KOPT-K1 (cell line): Measurements from ENCODE around the gene ATF5.

Experiments
- H3K27ac ChIP-seq: fragments of 200-600 bp; sonication (generic); 2 replicates; pipeline ENCODE4 v1.5.1; 2016; ENCODE audit warnings: antibody characterized with exemption, mild to moderate bottlenecking, low read depth, low read length; ENCODE audit not compliant: poor library complexity, severe bottlenecking
- H3K36me3 ChIP-seq: fragments of 200-600 bp; sonication (generic); 2 replicates; pipeline ENCODE4 v1.5.1; 2017; ENCODE audit warnings: antibody characterized with exemption, mild to moderate bottlenecking, low read length, moderate library complexity; ENCODE audit not compliant: insufficient read depth
- H3K9me3 ChIP-seq: fragments of 200-600 bp; sonication (generic); 2 replicates; pipeline ENCODE4 v1.5.1; 2017; ENCODE audit warnings: antibody characterized with exemption, low read length, mild to moderate bottlenecking; ENCODE audit not compliant: insufficient read depth, poor library complexity, severe bottlenecking

ATF5 gene

DNA sequence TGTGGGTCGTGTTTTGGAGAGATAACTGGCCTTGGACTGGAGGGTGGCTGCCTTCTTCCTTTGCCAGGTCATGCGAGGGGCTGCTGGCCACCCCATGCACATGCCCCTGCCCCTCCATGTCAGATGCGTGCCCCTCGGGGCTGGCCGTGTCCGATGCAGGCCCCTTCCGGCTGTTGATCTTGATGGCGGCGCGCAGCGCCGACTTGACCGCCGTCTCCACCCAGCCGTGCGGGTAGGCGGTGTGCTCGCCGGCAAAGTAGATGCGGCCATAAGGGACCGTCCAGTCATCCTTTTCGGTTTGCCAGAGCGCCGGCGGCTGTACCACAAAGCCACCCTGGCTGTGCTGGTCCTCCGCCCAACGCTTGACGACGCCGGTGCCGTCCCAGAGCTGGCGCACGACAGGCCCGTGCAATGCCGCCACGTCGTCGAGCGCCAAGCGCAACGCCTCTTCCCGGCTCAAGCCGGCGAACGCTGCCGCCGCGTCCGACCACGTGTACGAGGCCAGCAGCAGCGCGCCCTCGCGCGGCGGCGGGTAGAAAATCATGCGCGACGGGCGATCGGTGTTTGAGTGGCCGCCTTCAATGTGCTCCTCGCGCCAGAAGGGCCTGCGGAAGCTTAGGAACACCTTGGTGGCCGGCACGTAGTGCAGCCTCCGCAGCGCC lies 39.2 kb upstream of the ATF5 start:
- Histone ChIP-seq H3K27ac (no peak overlapping the region), H3K9me3 (no peaks in the 10 kb centered on the region), H3K36me3 (peaks cover 2% of the 10 kb centered on the region; the same call in 1 of the 2 replicates)

DNA sequence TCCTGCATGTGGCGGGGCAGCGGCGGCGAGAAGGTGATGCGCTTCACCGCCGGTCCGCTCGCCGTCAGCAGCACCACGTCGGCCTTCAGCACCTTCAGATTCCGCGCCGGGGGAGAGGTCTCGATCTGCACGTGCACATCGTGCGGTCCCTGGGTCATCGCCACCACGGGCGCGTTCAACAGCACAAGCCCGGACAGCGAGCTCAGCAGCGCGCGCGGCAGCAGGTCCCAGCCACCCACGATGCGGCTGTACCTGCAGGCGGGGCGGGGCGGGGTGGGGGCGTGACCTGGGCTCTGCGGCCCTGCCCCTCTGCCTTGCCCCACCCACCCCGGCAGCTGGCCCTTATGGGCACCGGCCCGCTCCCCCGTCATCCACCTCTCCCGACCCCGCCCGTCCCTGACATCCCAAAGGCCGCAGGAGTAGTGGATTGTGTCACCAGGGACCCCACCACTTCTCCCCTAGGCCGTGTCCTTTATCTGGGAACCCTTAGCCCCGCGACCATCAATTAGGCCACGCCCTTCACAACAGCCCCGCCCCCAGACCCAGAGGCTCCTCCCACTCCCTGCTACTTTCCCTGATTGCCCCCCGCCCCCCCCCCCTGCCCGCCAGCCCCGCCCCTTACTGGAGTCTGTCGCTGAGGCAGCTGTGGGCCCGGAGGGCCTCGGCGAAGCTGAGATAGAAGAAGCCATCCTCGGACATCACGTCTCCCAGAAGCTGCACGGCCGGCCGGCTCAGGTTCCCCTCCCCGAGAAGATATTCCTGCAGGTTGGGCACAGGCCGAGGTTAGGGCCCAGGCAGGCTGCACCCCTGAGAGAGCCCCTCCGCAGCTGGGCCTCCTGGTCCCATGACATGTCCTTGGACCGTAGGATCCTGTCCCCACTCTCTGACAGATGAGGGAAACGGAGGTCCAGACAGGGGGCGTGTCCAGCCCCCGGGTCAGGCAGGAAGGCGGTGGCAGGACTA lies 38.4 kb upstream of the ATF5 start:
- H3K27ac ChIP-seq = no peak overlapping the region
- H3K9me3 ChIP-seq = no peaks in the 10 kb centered on the region

DNA sequence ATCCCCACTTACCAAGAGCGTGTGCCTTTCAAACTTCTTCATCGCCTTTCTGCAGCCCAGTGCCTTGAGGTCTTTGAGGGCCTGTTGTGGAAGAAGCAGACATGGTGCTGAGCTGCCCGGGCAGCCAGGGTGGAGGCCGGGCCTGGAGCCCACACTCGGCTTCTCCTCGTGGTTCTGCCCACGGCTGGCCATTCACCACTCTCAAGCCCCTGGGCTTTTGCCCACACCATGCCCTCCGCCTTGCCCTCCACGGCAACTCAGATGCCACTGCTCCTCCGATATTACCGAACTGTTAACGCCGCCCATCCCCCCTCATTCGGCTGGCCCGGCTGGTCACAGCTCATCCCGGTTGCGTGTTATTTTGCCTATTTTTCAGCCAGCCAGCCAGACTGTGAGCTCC lies 37.6 kb upstream of the ATF5 start:
- no peaks in the 10 kb centered on the region for H3K36me3 ChIP-seq
- H3K9me3 ChIP-seq = no peaks in the 10 kb centered on the region
- H3K27ac ChIP-seq = no peak overlapping the region

More for the DNA sequence above, 38.4 kb upstream of the ATF5 start:
- H3K36me3 ChIP-seq = no peaks in the 10 kb centered on the region

DNA sequence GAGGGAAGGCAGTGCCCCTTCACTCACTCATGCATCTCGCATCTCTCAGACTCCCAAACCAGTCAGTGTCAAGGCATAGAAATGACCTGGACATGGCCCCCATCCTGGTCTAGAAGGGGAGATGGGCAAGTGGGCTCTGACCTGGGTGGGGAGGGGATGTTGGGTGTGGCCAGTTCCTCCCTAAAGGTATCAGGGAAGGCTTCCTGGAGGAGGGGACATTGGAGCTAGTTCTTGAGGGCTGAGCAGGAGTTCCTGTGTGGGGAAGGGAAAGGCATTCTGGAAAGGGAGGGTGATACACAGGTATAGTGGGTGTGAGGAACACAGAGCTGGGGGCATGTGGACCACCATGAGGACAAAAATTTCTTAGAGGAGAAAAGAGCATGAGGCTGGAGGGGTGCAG lies 36.3 kb upstream of the ATF5 start:
- Histone ChIP-seq H3K36me3 (no peaks in the 10 kb centered on the region), H3K27ac (no peak overlapping the region), H3K9me3 (no peaks in the 10 kb centered on the region)

DNA sequence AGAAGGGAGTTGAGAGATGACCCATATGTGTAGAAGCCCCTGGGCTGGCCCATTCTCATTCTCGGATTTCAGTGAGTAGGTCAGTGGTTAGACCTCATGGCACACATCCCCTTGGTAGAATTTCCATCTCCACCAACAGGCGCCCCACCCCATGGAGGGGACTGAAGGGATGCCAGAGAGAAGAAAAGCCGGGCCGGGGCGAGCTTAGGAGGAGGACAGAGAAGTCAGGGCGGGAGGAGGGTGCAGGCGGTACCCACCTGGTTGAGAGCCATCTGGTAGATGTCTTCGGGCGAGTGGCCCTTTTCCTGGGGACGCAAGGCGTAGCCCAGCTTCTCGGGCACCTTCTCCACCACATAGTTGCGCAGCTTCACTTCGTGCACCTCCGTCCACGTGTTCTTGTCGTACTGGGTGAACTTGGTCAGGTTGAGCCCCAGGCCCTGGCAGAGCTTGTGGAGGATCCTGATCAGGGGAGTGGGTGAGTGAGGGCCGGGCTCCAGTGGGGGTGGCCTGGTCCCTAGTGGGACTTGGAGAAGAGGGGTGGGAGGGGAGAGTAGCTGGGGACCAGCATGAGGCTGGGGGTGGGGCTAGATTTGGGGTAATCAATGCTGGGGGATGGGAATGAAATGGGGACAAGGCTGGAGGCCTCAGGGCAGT lies 34.9 kb upstream of the ATF5 start:
- no peak overlapping the region for H3K27ac ChIP-seq
- H3K36me3 ChIP-seq = no peaks in the 10 kb centered on the region
- H3K9me3 ChIP-seq = no peaks in the 10 kb centered on the region

DNA sequence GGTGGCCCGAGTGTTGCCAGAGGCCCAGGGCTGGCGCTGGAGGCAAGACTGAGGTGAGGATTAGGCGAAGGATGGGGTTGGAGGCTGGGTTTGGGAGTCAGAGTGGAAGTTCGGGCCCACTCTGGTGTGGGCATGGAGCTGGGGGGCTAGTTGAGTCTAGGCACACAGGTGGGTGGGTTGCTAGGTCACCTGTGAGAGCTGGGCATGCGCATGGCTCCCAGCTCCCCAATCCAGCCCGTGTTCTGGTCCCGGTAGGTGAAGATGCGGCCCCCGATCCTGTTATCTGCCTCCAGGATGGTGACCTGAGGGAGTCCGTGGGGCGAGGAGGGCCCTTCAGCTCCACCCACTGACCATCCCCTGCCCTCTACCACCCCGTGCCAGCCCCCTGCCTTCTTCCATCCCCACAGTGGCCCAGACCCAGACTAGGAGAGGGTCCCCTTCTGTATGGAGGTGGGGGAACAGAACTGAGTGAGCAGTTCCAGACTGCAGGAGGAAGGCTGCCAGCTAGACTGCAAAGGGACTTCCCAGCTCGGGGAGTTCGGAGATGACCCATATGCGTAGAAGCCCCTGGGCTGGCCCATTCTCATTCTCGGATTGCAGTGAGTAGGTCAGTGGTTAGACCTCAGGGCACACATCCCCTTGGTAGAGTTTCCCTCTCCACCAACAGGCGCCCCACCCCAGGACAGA lies 34.0 kb upstream of the ATF5 start:
- Histone ChIP-seq H3K9me3 (no peaks in the 10 kb centered on the region), H3K27ac (no peak overlapping the region), H3K36me3 (no peaks in the 10 kb centered on the region)

DNA sequence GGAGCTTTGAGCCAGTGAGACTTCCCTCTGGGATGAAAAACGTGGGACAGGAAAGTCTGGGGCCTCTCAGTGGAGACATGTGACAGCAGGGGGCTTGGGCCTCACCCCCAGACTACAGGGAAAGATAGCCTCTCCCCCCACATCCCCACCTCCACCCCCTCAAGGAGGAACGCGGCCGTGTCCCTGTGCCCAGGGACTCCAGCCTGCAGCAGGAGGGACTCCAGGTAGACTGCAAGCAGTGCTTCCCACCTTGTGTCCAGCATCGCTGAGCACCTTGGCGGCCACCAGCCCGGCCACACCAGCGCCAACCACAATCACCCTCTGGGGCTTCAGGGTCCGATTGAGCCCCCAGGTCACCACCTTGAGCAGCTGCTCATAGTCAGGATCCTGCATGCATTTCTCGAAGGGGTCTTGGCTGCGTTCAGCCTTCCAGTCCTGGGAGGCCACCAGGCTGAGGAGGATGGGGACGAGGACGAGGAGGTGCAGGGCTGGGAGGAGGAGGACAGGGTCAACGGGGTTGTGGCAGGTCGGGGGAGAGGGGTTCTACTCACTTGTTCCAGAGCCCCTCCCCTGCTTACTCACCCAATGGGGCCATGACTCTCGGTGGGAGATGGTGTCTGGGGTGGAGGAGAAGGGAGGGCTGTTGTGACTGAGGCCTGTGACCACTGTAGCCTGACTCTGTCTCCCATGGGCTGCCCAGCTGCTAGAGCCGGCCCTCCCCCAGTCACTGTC lies 33.3 kb upstream of the ATF5 start:
- no peaks in the 10 kb centered on the region for H3K36me3 ChIP-seq
- no peak overlapping the region for H3K27ac ChIP-seq
- H3K9me3 ChIP-seq = no peaks in the 10 kb centered on the region

DNA sequence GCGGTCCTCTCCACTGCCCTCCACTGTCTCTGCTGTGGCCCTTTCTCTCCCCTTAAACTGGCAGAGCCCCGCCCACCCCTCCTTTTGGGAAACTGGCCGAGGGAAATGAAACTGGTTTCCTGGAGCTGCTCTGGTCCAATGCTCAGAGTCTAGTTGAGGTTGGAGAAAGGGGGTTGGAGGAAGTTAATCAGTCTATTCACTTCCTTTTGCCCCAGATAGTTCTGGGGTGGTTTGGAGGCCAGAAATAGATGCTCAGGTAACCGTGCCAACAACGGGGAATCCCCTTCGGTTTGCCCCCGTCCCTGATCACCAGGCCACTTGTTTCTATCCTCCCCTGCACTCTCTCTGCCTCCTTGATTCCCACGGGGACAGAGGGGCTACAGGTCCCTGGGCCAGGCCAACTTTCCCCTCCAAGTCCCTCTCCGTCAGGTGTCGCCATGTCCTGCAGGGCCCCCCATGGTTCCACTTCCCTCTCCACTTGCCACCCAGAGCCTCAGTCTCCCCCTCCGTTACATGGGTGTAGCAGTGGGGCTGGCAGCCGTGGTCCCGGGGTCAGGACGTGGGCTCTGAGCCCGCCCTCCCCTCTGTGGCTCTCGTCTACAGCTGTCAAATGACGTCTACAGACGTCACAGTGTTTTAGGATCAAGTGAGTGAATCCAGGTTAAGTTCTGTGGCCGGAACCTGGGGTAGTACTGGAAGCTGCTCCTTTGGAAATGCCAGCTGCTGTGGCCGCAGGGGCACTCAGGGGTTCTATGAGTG lies 32.0 kb upstream of the ATF5 start, which contains the start of gene IL4I1:
TSS of gene IL4I1 (minus strand) at position 25 of the 759 bp plus-strand sequence. CDS start 727 bp downstream, outside the sequence.
- H3K9me3 ChIP-seq = no peaks in the 10 kb centered on the region
- H3K36me3 ChIP-seq = no peaks in the 10 kb centered on the region
- H3K27ac ChIP-seq = no peak within 1 kb of the TSS

DNA sequence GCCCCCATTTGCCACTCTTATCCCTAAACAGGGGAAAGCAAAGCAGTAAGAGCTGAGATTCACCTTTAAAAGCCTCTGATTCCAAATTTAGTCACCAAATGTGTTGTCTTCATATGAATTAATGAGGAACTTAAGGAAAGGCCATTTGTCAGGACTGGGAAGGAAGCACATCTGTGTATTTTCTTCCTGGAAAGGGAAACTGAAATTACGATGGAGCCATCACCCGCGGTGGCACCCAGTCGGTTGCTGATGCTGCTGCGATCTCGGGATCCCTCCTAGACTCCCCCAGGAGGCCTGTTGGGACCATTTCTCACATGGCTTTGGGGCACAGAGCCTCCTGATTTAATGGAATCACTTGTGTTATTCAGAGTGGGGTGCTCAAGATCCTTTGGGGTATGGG lies 24.9 kb upstream of the ATF5 start:
- Histone ChIP-seq H3K36me3 (peaks cover 36% of the 10 kb centered on the region), H3K27ac (no peak overlapping the region), H3K9me3 (no peaks in the 10 kb centered on the region)

DNA sequence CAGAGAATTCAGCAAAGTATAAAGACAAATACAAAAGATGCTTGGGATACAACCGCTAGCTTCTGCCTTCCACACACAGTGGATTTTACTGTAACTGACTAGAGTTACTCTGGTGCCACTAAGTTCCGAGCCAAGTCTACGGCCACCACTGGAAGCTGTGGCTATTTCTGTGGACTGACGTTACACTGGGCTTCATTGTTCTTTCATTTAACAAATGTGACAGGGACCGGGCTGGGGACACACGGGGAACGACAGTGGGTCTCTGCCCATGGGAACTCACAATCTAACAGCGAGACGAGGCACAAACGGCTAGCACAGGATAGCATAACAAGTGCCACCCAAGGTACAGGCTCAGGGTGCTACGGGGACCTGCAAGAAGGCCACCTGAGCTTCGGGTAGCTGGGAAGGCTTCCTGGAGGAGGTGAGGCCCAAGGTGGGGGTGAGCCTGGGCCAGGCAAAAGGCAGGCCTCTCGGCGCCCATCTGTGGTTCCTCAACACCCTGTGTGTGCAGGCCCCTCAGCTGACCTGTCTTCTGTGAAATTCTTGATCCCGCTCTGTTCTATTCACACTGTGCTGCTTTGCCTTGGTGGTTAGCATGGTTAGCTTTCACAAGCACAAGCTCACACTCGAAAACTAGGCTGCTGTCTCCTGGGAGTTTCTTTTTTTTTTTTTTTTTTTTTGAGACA lies 22.0 kb upstream of the ATF5 start:
- Histone ChIP-seq H3K36me3 (peaks cover 65% of the 10 kb centered on the region), H3K9me3 (no peaks in the 10 kb centered on the region), H3K27ac (no peak overlapping the region)

DNA sequence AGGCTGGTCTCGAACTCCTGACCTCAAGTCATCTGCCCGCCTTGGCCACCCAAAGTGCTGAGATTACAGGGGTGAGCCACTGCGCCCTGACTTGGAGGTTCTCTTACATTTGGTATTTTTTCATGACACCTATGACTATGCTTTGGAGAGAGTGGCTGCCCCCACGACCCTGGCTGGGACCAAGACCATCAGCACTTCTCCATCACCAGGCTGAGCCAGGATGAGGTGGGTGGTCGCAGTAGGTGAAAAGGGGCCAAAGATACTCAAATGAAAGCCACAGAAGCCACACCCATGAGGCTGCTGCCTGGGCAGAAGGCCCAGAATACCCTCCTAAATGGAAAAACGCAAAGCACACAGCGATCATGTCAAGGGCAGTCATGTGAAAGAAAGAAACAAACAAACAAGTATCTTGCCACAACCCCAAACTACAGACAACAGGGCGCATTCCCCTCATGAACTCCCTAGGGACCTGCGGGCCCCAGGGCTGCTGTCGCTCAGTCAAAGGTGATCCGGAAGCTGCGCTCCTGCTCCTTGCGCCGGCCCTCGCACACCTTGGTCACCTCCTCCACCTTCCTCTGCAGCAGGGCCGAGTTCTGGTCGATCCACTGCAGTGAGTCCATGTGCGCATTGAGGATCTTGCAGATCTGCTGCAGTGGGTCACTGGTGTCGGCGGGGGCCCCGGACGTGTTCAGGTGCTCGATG lies 21.1 kb upstream of the ATF5 start:
- no peaks in the 10 kb centered on the region for H3K9me3 ChIP-seq
- peaks cover 74% of the 10 kb centered on the region for H3K36me3 ChIP-seq
- H3K27ac ChIP-seq = no peak overlapping the region

DNA sequence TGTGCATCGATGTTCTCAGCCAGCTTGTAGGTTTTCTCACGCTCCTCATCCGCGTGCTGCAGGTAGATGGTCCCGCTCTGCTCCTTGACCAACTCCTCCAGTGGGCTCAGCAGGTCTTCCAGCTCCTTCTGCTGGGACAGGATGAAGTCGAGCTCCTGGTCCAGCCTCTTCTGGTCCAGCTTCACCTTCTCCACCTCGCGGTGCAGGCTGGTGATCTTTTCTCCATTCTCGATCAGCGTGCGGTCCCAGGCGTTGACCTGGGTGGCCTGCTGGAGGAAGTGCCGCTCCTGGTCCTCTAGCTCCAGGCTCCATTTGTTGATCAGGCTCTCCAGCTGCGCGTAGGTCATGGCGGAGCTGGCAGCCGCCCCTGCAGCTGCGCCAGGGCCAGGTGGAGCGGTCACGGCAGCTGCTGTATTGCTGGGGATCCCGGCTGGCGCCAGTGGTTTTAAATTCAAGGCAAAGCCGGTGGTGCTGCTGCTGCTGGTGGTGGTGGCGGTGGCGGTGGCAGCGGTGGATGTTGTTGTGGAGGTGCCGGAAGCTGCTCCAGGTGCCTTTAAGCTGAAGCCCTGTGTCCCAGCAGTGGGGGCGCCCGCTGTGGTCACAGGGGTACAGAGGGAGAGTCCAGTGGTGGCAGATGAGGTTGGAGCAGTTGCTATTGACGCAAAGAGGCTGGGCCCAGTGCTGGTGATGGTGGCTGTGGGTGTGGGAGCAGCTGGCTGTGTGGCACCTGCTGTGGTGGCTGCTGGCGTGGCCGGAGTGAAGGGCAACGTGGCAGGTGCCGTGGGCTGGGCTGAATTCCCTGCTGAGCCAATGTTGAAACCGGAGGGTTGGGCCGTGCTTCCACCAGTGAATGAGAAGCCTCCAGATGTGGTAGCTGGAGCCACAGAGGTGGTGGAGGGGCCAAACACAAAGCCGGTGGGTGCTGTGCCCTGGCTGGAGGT lies 20.3 kb upstream of the ATF5 start:
- Histone ChIP-seq H3K36me3 (peaks cover 82% of the 10 kb centered on the region), H3K27ac (no peak overlapping the region), H3K9me3 (no peaks in the 10 kb centered on the region)
